GM19372 (cell line): ENCODE data around the gene CHST8.
"Not testable (repeated sequence)": the region's sequence is repeated elsewhere in the genome, so short reads cannot be mapped to it uniquely, and the experiment has no call there.

Experiments used
- ATAC-seq: cut with Tn5 transposase; IDR thresholded peaks from one replicate; pipeline ENCODE4 v1.9.1; 2021; ENCODE audit warnings: mild to moderate bottlenecking, low read depth, moderate library complexity; ENCODE audit not compliant: unreplicated experiment

The CHST8 gene

DNA sequence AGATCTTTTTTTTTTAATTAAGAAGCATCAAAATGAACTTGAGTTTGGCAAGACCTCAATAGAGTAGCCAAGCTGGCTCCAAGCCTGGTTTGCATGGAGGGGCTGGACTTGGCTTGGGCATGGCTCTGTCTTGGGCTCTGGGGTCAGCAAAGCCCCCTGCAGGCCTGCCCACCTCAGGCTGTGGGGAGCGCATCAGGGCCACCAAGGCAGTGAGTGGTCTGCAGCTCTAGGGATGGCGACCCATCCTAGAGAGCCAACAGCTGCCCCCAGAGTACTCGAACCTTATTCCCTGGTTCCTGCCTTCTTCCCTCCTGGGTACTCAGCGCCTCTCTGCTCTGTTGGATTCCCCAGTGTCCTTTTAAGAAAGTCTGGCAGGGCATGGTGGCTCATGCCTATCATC lies 5.4 kb upstream of the CHST8 start:
- ATAC-seq, result no peak

DNA sequence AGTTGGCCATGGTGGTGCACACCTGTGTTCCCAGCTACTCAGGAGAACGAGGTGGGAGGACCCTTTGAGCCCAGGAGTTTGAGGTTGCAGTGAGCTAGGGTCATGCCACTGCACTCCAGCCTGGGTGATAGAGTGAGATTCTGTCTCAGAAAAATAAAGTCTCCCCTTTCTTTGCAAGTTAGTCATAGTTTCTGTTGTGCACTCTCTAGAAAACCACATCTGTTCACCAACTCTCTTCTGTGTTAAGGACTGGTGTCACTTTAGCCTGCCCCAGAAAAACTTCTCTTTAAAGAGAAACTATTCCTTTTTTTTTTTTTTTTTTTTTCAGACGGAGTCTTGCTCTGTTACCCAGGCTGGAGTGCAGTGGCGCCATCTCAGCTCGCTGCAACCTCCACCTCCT lies 4.9 kb upstream of the CHST8 start:
- ATAC-seq, result no peak

DNA sequence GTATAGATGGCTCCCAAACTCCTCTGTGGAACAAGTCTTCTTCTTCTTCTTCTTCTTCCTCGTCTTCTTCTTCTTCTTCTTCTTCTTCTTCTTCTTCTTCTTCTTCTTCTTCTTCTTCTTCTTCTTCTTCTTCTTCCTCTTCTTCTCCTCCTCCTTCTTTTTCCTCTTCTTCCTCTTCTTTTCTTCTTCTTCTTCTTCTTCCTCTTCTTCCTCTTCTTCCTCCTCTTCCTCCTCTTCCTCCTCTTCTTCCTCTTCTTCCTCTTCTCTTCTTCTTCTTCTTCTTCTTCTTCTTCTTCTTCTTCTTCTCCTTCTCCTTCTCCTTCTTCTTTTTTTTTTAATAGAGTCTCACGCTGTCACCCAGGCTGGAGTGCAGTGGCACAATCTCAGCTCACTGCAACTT lies 3.4 kb upstream of the CHST8 start:
- not testable (repeated sequence) for ATAC-seq

DNA sequence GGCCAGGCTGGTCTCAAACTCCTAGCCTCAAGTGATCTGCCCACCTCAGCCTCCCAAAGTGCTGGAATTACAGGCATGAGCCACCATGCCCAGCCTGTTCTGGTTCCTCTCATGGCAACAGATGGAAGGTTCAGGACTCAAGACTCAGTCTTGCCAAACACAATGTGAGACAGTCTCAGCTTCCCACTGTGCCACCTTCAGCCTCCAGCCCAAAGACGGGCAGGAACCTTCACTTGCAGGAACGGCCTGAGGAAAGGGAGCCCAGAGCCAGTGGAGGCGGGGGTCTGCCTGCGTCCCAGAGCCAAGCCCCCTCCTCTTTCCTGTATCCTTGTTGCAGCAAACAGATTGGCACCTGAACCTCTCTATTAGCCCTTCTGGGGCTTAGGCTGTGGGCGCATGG lies 2.9 kb upstream of the CHST8 start:
- ATAC-seq, result no peak

DNA sequence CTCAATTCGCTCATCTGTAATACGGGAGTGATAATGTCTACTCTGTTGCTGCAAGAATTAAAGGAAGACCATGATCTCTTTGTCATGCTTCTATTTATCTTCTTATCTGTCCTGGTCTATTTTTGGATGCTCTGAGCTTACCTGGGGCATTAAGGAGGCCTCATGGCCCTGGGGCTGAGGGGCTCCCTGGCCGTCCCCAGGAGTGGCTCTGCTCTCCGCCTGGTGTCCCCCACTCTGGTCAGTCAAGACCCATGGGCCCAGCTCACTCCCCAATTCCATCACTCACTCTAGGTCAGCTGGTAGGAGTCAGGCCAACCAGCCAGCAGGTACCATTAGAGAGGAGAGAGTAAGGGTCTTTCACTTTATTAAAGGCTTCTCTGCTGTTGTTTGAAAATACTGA lies 1.1 kb upstream of the CHST8 start:
- no peak for ATAC-seq

DNA sequence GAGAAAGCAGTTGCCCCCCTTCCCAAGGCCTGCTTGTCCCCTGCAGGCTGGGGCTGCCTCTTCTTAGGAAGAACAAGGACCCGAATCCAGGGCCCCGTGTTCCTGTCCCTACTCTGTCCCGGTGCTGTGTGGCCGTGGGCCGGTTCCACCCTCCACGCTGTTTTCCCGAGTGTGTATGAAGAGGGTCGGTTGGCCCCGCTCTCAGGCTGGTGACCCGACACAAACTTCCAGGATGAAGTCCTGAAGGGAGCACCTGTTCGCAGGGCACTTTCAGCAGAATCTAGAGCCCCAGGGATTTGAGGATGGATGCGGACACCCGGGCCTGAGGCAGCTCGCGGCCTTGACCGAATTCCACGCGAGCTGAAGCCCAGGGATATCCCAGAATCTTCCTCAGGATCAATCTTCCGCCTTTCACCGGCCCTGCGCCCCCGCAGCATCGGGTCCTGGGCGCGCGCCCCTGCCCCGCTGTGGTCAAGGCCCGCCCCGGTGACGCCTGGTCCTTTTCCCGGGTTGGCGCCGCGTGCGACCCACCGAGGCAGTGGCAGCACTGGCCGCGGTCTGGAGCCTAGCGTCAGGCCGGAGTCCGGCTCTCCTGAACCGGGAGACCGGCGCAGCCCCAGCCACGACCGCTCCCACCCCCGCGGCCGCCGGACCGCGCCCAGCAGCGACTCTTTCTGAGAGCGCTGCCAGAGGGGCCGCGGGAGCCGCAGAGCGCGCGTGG lies 528 bp upstream of the CHST8 start:
- no peak for ATAC-seq

DNA sequence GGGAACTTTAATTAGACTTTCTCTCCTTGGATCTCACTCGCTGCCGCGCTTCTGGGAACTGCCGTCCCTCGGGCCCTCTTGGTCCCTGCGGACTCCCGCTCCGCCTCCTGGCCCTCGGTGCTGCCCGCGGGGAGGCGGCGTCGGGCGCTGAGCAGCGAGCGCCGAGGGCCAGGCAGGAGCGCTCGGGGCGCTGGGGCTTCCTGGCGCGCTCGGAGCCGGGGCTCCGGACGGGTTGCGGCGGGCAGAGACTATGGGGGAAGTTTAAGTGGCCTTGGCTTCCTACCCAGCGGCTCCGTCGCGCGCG lies 704 bp downstream of the CHST8 start:
- no peak for ATAC-seq

DNA sequence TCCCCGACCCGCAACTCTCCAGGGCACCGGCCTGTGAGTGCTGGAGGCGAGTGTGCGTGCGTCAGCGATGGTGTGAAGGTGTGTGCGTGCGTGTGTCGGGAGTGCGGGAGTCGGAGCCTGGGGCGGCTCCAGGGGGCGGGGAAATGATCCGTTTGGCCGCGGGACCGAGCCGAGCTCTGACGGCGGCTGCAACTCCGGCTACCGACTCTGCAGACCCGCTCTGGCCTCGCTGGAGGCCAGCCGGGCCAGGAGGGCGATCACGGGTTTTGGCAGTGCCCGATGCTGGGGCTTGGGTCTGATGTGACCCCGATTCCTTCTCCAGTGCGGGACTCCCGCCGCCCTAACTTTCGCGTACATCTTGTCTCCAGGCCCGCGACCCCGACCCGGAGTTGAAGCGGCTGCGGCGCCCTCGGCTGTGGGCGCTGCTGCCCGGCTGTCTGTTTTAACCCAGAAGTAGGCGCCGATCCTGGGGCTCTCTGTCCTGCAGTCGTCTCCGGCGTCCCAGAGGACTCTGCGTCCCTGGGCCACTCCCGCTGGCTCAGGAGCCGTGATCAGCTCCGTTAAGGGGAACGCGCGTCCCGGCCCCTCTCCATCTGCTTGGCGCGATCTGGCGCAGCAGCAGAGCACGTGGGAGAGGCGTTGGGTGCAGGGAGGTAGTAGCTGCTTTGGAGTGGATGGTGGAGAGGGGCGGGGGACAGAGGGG lies 1.2 kb downstream of the CHST8 start:
- ATAC-seq, result no peak

DNA sequence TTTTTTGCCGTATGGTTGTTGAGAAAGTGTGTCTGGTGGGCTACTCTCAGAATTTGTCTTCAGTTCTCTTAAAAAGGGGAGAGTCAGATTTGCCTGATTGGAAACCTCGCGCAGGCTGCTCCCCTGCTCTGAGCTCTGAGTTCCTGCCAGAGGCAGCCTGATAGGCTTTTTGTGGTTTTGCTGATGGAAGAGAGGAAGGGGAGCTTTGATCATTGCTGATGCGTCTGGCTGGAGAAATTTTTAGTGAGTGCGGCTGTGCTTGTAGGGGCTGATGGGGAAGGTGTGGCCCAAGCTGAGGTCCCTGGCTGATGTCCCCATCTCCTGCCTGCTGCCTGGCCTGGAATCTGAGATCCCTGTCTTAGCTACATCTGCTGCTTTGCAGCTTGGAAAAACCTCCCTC lies 2.8 kb downstream of the CHST8 start:
- no peak for ATAC-seq

DNA sequence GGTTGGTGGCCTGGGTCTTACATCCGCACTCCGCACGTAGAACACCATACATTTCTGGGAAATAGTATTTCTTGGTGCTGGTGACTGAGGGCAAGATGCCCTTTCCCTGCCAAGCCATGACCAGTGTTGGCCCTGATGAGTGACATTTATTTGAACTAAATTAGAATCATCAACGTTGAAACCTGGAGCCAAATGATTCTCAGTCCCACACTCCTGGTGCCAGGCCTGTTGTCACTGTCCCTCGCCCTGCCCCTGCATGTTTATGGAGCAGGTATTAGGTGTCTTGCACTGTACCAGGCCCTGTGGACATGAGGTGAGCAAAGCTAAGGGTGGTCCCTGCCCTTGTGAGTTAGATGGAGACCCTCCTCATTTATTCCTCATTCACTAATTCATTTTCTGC lies 5.8 kb downstream of the CHST8 start:
- ATAC-seq, result no peak

DNA sequence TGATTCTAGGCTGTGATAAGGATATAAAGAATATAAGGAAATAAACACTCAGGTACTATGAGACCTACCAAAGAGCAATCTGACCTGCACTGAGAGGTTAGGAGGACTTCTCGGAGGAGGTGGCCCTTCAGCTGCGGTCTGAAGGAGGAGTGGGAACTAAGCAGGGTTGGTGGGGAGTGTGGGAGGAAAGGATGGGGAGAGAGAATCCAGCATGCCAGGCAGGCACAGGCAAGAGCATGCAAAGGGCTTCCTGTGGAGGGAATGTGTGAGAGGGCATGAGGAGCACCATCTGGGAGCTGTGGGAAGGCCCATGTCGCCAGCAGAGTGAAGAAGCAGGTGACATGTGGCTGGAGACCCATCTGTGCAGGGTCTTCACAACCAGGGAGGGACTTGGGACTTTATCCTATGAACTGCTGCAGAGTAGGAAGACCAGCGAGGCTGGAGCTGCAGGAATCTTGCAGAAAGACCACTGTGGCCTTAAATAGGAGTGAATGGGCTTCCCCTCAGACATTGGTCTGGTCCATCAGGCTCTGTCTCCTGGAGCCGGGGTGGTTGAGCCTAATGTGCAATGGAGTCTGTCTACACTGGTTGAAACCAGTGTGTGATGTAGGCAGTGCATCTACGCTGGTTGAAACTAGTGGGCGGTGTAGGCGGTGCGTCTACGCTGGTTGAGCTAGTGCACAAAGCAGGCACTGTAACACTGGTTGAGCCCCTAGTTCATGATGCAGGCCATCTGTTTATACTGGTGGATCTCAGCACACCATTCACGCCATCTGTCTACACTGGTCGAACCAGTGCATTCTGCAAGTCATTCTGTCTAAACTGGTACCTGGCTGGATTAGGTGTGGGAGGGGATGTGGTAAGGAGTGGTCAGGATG lies 6.4 kb downstream of the CHST8 start:
- no peak for ATAC-seq

DNA sequence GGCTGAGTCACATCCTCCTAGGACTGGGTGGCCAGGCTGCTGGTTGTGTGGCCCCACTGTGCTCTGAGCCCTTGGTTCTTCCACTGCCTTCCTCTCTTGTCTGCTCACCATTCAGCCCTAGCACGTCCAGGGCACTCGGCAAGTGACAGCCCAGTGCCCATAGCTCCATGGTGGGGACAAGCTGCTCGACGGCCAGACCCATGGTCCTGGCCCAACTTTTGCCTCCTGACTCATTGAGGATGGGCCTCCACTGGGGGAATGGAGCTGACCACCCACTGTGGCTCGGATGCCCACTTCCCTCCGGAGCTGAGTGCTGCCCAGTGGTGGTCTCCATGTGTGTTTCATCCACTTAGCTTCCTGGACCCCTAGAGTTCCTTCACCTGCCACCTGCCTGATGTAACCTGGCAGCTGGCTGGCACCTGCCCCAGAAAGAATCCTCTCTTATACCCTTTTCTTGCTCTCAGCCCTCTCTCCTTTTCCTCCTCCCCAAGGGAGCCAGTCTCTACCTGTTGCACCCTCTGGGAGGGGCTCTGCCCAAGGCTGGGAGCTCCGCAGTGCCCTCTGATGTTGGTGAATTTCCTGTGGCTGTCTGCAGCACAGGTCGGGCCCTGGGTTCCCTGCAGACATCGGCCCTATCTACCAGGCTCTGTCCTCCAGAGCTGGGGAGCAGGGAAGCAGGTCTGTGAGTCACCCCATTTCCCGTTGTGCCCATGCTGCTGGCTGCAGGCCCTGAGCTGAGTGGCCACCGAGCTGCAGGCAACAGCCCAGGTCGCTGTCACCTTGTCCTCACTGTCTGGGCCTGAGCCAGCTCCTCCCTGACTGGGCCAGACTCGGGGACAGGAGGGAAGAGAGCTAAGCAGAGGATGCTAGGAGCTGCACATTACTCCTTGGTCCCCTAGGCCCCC lies 7.4 kb downstream of the CHST8 start:
- ATAC-seq, result no peak

DNA sequence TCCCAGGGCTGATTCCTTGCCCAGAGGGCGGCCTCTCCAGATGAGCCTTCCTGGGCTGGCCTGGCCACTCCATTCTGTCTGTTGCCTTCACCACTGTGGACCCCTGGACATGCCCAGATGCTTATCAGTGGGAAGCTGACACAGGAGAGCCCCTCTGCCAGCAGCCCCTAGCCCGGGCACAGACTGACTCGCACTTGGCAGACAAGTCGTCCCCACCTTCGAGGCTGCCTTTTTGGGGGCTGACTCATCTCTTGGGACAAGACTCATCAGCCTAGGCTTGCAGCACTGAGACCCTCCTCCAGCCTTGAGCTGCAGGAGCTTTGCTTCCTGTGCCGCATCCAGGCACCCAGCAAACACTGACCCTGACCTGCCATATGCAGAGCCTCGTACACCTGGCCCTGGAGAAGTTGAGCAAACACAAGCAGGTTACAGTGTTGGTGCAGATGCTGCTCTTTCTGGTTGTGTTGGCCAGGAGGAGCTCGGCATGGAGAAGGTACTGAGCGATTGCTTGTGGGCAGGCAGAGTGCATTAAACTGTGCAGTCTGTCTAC lies 8.1 kb downstream of the CHST8 start:
- no peak for ATAC-seq

DNA sequence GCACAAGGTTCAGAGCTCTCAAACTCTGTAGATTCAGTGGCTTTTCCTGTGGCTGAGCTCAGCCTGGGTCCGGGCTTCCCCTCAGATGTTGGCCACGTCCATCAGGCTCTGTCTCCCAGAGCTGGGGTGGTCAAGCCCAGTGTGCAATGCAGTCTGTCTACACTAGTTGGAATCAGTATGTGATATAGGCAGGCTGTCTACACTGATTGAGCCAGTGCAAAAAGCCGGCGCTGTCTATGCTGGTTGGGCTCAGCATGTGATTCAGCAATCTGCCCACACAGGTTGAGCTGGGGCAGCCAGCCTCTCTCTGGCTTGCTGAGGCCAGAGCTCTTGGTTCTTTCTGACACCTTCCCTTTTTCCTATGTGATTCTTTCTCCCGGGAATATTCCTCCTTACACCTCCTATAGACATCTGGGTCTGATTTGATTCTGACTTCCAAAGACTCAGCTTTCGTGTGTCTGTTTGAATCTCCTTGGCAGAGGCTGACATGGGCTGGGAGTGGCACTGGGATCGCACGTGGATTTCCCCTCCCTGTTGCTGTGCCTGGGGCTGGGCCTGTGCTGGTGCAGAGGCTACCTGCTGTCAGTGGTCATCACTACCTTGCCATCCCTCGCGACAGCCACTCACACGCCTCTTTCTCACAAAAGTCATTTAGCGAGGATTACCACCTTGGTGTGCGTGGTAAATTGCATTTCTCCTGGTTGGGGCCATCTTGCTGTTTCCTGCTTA lies 9.3 kb downstream of the CHST8 start:
- no peak for ATAC-seq

DNA sequence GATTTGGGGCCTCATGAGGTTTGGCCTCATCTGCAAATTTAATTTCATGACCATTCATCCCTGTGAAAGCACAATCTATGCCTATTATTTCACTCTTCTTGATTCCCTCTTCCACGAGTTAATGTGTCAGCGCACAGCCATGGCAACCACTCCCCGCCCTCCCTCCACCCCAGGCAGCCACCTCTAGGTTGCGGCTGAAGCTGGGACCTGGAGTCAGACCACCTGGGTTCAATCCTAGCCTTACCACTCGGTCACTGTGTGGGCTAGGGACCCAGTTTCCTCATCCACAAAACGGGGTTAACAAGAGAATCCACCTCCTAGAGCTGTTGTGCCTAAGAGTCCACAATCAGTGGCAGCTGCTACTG lies 9.8 kb downstream of the CHST8 start:
- ATAC-seq, result no peak

DNA sequence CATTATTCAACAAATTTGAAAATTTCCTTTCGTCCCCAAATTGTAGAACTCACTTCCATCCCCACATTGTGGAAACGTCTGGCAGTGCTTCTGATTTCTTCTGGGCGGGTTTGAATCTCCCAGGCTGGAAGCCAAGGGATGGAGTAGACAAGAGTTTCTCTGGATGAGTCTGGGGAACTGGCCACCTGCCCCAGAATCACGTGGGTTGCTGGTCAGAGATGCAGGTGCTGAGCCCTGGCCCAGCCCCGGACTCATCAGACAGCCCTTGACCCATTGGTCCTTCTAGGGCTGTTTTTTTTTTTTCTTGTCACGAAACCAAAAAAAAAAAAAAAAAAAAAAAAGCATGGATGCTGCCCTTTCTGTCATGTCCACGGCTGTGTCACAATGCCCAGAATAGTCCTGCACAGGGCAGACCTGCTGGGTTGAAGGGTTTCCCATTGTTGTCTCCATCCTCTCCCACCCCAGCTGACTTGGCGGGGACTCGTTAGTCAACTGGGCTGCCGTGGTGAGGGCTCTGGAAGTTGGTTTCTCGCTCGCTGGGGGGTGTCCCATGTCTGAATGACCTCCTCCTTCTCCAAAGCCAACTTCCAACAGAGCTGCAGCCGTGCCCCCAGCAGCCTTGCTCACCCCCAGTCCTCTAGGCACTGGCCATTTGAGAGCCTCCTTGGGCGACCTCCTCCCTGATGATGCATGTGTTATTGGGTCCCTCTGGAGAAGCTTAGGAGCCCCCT lies 12.8 kb downstream of the CHST8 start:
- no peak for ATAC-seq

DNA sequence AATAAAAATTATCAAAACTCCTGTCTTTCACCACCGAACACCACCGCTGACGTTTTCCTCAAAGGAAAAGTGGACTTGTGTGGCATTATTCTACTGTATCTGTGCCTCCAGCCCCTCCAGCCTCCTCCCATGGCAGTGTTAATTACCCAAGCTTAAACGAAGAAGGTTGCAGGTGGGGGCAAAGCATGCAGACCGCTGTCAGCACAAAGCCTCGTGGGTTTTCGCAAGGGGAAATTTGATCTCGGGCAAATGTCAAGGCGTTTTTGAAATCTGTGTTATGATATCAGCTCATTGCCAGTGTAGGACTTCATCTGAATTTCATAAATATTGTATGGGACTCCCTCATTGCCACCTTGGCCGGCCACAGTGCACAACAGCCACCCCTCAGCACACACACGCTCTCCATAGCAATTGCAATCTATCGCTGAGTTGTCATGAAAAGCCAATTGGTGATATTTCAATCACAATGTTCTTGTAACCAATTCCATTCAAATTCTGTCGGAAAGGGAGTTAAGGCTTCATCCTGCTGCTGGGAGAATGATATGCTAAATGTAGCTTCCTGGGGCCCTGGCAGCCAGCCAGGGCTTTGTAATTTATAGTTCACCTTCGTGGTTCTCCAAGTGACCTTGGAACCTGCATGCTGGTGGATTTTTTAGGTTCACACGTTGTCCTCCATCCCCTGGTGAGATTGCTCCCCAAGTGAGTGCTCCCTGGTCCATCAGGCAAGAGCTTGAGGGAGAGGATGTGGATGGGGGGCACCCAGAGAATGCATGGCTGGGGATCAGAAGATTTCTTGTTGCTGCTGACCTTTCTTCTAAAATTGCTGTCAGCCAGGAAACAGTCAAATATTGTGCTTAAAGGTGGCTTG lies 16.6 kb downstream of the CHST8 start:
- no peak for ATAC-seq

DNA sequence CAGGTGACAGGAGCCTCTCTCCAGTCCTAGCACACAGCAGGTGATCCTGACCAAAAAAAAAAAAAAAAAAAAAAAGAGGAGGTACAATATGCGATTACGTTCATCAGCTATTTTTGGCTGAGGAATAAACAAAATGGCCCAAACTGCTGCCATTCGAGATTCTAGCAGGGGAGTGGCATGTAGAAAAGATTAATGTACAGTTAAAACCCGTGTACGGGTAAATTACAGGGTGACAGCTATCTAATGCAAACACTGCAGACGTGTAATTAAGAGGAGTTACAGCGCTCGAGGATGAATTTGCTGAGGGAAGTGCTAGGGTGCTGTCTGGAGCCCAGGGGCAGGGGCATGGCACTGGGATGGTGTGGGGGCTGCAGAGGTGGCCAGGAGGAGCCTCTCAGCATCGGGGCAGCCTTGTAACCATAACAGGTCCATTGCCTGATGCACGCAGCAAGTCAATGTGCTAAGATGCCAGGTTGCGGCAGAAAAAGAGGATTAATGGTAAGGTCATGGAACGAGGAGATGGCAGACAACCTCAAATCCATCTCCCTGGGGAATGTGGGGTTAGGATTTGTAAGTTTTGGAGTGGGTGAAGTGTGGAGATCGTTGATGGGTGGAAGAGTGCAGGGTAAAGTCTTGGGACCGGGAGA lies 17.4 kb downstream of the CHST8 start:
- no peak for ATAC-seq
